GM21619 (cell line): ENCODE results near the gene ASB17.
"Not testable (repeated sequence)": the region's sequence is repeated elsewhere in the genome, so short reads cannot be mapped to it uniquely, and the experiment has no call there.

Source experiments
- ATAC-seq: cut with Tn5 transposase; IDR thresholded peaks from one replicate; pipeline ENCODE4 v1.9.1; 2021; ENCODE audit not compliant: unreplicated experiment

ASB17 gene

GRCh38 chr1:75932304-75932703 lies at the start of gene ASB17:
Gene ASB17 (minus strand): TSS chr1:75932404. CDS start chr1:75932291, 113 bp downstream.
- no peak for ATAC-seq

- peak; percentile 48 for ATAC-seq
Observed at GRCh38 chr1:75980972-75981897, 49.0 kb upstream of the ASB17 start.

- no peak for ATAC-seq
Observed at GRCh38 chr1:75970631-75971030, 38.4 kb upstream of the ASB17 start.

- no peak for ATAC-seq
Observed at GRCh38 chr1:75969550-75969949, 37.3 kb upstream of the ASB17 start.

GRCh38 chr1:75967719-75968118 lies 35.5 kb upstream of the ASB17 start:
- ATAC-seq, result no peak

- no peak for ATAC-seq
Observed at GRCh38 chr1:75964760-75965408, 32.7 kb upstream of the ASB17 start.

- not testable (repeated sequence) for ATAC-seq
Observed at GRCh38 chr1:75964110-75964759, 32.0 kb upstream of the ASB17 start.

GRCh38 chr1:75954586-75954985 lies 22.4 kb upstream of the ASB17 start:
- ATAC-seq, result no peak

- no peak for ATAC-seq
Observed at GRCh38 chr1:75953461-75953860, 21.3 kb upstream of the ASB17 start.

- no peak for ATAC-seq
Observed at GRCh38 chr1:75952016-75952415, 19.8 kb upstream of the ASB17 start.

GRCh38 chr1:75950176-75950575 lies 18.0 kb upstream of the ASB17 start:
- ATAC-seq, result no peak

GRCh38 chr1:75943037-75943436 lies 10.8 kb upstream of the ASB17 start:
- not testable (repeated sequence) for ATAC-seq

GRCh38 chr1:75937034-75937433 lies 4.8 kb upstream of the ASB17 start:
- ATAC-seq, result no peak

- no peak for ATAC-seq
Observed at GRCh38 chr1:75922698-75923097, 9.5 kb downstream of the ASB17 start.

GRCh38 chr1:75916834-75917233 lies 15.4 kb downstream of the ASB17 start:
- no peak for ATAC-seq

- ATAC-seq, result no peak
Observed at GRCh38 chr1:75908717-75909152, 23.5 kb downstream of the ASB17 start.

- no peak for ATAC-seq
Observed at GRCh38 chr1:75901371-75901770, 30.8 kb downstream of the ASB17 start.

GRCh38 chr1:75884437-75884836 lies 47.8 kb downstream of the ASB17 start:
- no peak for ATAC-seq

GRCh38 chr1:75879985-75880384 lies 52.2 kb downstream of the ASB17 start:
- ATAC-seq, result no peak

- no peak for ATAC-seq
Observed at GRCh38 chr1:75870951-75871350, 61.3 kb downstream of the ASB17 start.
